GM19025 (cell line): Measurements from ENCODE around the gene IGF1R.

Experiments used
- ATAC-seq: cut with Tn5 transposase; IDR thresholded peaks from one replicate; pipeline ENCODE4 v1.9.1; 2021; ENCODE audit warnings: mild to moderate bottlenecking, low read depth, moderate library complexity; ENCODE audit not compliant: unreplicated experiment

Gene IGF1R

DNA sequence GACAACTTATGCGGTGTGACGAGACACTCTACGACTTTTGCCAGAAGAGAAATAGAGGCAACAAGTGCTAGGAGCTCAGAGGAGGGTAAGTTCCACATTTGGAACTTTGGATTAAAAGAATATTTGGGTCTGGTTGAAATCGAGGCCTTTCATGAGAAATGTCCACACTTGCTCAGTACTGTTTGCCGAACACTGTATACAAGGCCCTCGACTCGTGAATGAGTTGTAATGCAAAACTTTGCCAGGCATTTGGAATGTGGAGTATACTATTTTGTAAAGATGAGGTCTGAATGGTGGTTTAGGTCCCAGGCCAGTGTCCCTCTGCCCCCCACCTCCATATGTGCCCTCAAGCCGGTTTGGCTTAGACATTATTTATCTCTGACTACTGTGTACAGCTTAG is 73.9 kb downstream of the IGF1R start:
- ATAC-seq = no peak

DNA sequence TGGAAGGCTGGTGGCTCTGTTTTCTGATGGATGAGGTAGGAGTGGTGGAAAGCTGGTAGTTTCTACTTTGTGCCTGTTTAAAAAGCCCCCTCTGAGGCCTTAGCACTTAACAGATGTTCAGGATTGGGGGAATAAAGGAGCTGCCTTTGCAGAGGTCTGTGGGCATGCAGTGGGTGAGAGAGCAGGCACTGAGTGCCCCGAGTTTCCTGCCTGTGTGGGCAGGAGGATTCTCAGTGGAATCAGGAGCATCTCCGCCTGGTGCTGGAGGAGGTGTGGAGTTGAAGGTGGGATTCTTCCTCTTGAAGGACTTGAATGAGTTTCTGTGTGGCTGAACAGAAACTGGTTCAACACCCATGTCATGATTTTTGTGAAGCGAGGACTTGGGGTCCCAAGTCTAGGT is 74.3 kb downstream of the IGF1R start:
- ATAC-seq = no peak

DNA sequence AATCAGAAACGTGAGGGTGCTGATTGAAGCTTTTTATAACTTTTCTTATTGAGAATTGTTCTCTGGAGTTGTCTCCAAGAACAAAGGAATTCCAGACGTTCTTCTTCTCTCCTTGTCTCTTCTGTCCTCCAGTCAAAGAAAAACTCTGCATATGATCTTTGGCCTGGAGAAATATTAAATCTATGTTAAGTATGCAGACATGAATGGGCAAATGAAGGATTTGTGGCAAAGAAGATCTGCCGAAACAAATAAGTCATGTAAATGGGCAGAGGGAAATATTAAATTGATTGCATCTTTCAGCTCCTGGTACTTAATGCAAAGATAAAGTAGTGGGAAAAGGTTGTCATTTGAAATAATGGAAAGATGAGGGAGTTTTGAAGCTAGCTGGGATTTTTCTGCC is 74.9 kb downstream of the IGF1R start:
- ATAC-seq = no peak

DNA sequence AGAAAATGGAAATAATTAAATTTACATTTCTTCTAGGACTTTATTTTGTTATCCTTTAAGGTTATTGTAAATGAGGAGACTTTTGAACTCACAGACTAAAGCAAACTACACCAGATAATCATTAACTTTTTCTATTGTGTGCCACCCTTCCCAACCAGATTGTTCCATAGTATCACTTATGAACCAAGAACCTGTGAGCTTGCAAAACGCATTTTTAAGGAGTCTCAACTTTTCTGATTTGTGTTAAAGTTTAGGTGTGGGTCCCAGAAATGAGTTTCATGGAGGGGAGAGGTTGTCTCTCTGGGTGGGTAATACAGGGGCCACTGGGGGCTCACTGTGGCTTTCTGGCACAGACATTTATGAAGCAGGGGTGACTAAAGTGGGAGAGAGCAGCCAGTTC is 75.7 kb downstream of the IGF1R start:
- ATAC-seq = no peak

DNA sequence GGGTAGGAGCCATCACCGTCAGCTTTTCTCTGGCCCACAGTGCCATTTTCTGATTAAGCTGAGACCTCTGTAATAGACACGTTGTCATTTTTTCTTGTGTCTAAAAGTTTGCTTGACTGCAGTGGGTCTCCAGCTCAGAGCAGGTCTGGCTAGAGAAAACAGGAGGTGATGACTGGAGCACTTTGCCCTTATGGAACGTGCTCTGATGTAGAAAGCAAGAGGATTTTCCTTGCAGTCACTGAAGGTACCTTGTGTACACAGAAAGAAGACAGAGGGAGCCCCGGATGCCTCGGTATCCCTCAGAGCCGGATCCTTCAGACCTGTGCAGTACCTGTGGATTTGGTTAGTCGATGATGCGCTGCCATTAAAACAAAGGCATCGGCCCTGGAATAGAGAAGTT is 76.2 kb downstream of the IGF1R start:
- no peak for ATAC-seq

DNA sequence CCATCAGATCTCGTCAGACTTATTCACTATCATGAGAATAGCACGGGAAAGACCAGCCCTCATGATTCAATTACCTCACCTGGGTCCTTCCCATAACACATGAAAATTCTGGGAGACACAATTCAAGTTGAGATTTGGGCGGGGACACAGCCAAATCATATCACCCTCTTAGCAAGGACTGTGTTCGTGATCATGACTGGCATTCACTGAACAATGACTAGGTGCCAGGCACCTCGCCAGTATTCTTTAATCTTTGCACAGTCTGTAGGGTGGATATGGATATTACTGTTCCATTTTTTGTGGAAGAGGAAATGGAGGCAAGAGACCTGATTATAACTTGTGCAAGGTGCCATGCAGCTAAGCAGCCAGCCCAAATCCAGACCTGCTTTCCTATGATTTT is 77.5 kb downstream of the IGF1R start:
- no peak for ATAC-seq

DNA sequence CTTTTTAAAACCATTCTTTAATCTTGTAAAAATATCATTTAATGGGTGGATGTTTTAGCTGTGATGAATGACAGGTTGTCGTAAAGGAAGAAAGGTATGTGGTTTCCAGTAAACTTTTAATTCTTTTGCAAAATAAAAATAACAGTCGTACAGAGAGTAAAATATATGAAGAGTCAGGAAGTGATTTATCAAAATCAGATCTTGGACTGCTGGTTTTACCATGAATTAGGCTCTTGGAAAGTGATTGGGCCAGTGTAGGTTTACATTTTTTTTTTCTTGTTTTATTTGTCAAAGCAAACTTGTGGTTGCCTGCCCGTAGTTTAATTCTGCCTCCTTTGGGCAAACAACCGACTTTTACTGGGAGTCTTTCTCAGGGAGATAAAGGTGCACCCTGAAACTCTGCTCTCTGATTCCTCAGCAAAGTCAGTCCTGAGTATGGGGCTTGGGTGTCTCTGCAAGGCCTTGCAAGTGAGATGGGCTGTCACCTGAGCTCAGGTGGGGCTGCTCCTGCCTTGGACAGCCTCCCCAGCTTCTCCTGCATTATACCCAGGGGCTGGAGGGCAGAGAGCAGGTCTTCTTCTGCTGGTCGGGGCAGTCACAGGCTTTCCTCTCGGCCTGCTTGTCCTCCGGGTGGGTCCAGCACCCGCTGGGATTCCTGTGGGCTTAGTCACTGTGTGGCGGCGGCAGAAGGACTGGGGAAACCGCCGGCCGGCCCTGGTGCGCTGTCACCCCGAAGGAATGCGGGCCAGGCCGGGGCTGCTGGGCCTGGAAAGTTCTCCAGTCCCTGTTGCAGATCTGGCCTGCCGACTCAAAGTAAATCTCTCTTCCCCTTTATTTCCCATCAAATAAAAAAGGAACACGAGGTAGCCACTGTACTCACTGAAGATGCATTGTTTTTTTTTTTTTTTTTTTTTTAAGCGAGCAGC is 79.0 kb downstream of the IGF1R start:
- no peak for ATAC-seq

DNA sequence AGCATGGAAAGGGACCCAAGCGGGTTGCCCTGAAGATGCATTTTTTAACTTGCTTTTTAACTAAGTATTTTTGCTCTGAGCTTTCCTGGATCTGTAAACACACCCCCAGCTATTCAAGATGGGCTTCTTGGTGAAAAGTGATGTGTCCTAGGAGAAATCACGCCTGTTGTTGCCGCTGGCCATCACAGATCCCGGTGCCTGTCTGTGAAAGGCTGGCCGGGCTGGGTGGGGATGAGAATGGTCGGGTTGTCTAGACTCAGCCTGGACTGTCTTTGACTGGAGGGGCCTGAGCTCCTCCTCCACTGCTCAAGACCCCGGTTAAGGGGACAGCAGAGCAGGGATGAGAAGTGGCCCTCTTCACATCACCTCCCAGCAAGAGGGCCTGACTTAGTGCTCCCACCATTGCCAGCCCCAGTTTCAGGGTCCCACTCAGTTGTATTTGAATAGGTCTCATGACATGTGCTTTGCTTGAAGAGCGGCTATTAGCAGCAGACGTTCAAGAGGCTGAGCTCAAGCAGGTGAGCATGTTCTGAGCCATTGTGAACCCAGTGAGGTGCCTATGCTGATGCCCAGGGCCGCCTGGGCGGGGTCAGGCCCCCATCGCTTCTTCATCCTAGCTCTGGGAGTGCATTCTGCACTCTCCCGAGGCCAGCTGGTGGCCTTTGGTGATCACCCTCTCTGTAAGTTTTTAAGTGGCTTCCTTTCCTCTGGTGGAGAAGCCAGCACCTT is 79.9 kb downstream of the IGF1R start:
- ATAC-seq = no peak

DNA sequence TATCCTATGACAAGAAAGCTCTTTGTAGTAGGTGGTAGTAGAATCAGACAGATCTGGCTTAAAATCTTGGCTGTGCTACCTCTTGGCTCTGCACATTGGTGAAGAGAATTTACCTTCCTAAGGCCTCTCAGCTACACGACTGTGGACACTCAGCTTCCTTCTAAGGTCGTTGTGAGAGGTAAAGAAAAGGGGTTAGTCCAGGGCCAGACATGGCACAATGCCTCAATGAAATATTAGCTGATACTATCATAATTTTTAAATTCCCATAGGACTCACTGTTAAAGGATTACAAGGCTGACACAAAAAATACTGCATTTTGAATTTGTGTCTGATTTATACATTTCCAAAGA is 80.4 kb downstream of the IGF1R start:
- no peak for ATAC-seq

DNA sequence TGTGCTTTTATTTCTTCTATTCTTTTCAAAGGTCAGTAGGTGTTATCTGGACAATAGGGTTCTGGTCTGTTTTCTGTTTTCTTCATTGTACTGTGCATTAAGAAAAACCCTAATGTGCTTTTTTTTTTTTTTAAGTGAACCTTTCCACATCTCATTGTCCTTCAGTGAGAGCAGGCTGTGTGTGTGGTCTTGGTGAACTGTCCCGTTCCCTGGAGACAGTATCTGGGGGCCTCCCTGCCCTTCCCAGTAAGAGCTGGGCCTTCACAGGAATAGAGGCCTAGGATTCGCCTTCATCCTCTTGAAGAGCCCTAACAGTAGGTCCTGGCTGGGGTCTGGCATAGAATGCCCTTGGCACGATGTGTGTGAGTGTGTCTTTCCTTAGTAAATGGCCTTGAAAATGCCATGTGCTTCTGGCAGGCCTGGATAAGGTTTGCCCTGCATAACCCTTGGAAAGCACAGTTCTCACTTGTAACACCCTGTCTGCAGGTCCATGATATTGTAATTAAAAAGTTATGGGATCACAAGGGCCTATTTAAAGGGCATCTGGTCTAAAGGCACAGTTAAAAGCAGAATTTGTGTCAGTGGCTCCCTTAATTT is 81.2 kb downstream of the IGF1R start:
- ATAC-seq = no peak

DNA sequence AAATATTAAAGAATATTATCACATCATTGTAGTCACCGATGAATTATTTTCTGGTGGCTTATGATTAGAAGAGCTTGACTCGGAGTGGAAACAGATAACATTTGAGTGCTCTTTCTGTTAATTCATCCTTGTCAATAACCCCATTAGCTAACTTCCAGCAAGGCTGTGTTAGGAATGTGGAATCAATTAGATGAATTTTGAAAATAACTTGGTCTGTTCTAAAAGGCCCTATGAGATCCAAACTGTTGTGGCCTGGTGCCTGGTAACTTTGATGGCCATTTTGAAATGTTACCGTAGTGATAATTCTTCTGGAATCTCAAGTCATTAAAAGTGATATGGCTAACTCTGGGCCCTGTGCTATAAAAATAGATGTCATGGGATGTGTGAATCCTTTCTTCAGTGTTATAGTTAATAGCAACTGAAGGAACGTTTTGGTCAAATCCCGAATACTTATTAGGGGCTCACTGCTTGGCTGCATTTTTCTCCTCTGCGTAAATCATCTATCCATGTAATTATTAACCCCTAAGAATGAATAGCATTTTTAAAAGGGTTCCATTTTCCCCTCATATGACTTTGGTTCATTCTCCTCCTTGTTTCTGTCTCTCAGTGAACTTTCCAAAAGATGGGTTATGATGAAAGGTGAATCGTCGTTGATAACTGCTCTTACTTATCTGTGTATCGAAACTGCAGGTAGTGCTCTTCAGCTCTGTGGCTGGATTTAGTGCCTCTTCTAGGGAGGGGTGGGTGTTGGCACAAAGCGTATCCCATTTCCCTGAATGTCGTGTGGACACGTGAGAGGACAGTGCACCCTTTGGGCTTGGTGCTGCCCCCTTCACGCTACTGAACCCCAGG is 82.7 kb downstream of the IGF1R start:
- no peak for ATAC-seq

DNA sequence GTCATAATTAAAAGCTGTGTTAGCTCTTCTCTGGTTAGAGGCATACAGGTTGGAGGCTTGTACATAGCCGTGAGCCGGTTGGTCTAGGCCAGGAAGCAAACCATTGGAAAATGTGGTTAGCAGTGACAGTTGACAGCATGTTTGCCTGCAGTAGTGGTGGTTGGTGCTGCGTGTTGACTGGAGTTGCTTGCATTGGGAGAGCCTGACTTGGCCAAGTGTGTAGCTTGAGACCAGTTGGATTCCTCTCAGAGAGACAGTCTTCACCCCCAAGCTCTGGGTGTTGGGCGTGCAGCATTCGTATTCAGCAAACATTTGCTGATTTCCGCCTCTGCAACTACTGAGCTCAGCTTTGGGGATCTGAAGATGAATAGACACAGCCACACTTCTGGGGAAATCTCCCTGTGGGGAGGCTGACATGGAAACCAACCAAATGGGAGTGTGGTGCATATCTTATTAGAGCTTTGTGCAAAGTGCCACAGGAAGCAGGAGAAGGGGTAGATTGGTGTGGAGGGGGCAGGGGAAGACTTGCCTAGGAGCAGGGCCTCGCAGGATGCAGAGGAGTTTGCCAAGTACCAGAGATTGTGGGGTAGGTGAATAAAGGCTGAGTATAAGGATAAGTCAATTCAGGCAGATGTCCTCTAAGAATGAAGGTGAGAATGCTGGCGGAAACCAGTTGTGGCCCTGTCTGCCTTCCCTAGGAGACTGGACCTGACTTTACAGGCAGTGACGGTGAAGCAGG is 83.5 kb downstream of the IGF1R start:
- ATAC-seq = no peak

DNA sequence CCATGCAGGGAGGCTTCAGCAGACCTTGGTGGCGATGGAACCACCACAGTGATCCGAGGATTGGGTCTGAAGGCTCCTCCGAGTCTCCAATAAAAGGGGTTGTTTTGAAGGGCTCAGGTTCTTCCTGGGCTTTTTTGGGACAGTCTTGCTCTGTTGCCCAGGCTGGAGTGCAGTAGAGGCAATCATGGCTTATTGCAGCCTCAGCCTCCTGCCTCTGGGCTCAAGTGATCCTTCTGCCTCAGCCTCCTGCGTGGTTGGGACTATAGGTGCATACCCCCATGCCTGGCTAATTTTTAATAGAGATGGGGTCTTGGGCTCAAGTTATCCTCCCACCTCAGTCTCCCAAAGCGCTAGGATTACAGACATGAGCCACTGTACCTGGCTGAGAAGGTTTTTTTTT is 84.8 kb downstream of the IGF1R start:
- ATAC-seq = no peak

DNA sequence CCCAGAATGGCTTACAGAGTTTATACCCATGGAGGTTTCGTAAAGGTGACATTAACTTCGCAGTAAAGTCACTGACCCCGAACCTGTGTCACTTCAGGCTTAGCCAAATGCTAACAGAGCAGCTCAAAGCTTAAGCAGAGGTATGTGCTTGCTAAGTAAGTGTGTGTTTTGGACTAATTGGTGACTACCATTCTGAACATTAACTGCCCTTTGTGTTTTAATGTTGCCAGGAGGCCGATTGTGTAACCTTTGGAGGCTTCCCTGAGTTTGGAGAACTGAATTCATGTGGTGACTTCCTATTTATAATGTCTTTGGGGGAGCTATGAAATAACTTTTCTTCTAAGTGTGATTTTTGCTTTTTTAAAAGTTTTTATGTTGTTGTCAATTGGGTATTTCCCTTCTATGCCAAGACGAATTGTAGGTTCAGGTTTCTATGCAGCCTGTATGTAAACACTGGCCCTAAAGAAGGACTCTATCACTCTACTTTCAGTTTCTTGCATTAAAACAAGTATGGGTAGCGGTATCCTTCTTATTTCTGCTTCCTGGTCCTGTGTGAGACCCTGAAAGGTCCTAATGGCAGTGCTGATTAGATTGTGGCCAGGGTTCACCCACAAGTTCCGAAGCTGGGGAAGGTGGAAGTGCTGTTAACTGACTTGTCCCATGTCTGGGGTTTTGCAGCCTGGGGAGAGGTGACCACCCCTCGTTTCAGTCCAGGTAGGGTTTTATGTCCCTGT is 86.3 kb downstream of the IGF1R start:
- no peak for ATAC-seq

DNA sequence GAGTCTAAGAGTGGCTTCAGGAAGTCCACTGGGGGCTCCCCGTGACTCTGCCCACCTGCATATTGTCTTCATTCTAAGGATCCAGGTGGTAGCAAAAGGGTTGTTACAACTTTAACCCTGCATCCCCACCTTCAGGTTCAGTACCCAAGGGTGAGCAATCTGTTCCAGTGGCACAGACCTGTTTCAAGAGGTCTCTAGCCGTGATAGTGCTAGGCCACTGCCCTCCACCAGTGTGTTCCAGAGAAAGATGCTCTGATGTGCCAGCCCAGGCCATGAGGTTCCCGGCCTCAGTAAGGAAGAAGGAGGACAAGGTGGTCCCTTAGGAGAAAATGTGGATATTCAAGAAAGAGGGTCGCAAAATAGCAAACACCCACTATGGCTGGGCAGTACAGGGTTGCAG is 87.0 kb downstream of the IGF1R start:
- no peak for ATAC-seq

DNA sequence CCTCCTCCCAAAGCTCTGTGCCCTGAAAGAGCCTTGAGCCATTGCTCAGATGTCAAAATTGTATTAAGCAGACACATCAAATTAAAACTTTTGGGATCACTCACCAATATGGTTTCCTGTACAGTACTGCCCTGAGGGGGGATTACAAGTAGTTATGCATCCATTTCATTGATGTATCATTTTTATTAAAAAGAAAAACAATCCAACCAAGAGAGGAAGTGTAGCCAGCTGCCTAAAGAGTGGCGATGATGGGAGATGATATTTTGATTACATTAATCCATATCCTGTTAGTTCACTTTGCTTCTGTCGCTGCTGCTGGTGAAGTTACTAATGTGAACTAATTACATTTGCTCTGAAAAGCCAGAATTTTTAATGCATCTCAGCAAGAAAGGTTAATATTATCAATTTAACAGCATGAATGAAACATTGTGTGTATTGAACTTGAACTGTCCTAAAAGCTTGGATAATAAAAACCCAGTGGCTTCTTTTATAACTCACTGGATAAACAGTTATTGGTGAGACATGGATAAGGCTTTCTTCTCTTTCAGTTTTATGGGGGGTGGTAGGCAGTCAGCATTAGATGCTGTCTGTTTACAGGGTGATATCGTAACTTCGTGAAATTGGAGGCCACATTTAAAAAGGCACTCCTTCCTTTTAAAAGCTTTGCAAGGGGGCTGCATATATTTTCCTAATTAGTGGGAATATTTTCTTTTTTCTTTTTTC is 87.7 kb downstream of the IGF1R start:
- ATAC-seq = no peak

DNA sequence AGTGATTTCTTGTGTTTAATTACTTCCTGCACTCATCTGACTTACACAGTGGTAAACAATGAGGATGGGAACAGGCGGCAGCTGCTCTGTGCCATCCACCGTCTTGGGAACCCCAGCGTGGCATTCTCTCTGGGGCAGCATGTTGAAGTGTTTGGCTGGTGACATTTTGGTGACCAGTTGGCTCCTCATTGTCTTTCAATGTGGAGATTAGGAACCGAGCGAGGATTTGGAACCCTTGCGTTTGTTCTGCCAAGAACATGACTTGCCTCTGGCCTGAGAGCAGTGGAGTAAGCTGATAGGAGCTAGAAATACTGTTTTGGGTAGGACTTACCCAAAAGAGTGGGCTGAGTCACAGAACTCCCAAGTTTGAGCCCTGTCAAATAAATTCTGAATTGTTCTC is 88.8 kb downstream of the IGF1R start:
- no peak for ATAC-seq

DNA sequence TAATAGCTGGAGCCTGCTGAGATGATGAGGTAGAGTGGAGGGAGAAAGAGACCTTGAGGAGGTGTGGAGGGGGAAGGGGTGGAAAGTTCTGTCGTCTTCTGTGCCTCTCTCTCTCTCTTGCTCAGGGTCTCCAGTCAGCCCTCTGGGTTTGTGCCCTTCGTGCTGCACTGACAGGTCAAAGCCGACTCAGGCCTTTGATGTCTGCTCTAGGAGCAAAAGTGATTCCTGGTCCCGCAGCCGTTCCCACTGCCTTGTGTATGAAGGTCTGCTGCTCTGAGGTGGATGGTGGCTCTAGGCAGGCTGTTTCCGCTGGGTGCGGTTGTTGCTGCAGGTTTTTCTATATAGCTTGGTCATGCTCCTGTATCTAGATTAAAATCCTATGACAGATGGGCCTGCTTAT is 89.4 kb downstream of the IGF1R start:
- no peak for ATAC-seq
